Thyroid gland (tissue), 4 donors: ENCODE measurements around the gene ZFP69B.

ENCODE experiments used
- CTCF ChIP-seq, 6 experiments: fragments of 200-600 bp in 3 of 6; fragments of 450-650 bp in 3 of 6; sonication (generic) in 3 of 6; IDR thresholded peaks; one replicate each; pipeline ENCODE4 v1.5.1; 2016 to 2019; ENCODE audit warnings: antibody characterized with exemption in 6 of 6, mild to moderate bottlenecking in 2 of 6, inconsistent platforms in 1 of 6, moderate library complexity in 1 of 6
- POLR2A ChIP-seq, 2 donors: fragments of 450-650 bp; IDR thresholded peaks; one replicate each; pipeline ENCODE4 v1.6.1; 2017; ENCODE audit warnings: antibody characterized with exemption in 2 of 2, mild to moderate bottlenecking in 2 of 2, moderate library complexity in 1 of 2

GRCh38 chr1:40425198-40425597, 25.1 kb upstream of the ZFP69B start:
- TF ChIP-seq CTCF (IDR thresholded peaks at IDR 0.05) (no peak), POLR2A (IDR thresholded peaks at IDR 0.05) (no peak)
